HG02678 (cell line): ENCODE data around the gene RFNG.
"Not testable (repeated sequence)": the region's sequence is repeated elsewhere in the genome, so short reads cannot be mapped to it uniquely, and the experiment has no call there.

ENCODE experiments used
- ATAC-seq: cut with Tn5 transposase; IDR thresholded peaks from one replicate; pipeline ENCODE4 v1.9.1; 2021; ENCODE audit warnings: mild to moderate bottlenecking, moderate library complexity; ENCODE audit not compliant: unreplicated experiment

The RFNG gene

DNA sequence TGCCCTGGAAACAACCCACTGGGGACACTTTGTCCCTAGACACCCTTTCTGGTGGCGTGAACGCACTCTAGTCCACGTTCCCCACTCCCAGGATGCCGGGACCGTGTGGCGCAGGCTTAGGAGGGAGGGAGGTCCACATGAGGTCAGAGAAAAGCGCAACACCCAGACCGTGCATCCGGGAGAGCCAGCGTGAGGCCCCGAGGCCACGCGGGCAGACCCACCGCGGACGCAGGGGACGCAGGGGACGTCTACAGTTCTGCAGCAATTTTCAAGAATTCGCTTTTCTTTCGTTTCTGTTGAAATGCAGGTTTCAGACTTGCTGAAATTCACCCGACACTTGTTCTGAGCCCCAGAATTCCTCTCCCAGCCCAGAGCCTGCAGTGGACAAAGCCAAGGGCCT is 4.7 kb downstream of the RFNG start:
- no peak for ATAC-seq

DNA sequence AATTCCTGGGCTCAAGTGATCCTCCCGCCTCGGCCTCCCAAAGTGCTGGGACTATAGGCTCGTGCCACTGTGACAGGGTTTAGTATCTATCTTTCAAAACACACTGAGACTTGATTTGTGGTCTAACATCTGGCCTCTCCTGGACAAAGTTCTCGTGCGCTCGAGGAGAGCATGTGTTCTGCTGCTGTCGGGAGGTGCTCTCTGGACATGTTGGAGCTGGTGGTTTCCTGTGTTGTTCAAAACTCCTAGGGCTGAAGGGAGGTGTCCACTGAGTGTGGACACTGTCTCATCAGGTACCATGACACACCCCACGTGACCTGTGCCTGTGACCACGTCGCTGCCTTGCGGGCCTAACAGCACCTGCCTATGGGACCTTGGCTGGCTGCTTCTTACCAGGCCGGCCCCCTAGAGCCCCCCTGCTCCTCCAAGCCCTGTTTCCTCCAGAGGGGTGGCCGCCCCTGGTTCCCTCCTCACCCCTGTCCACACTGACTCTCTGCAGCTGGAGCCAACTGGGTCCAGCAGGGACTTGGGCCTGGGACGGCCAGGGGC is 5.6 kb downstream of the RFNG start:
- ATAC-seq = no peak

DNA sequence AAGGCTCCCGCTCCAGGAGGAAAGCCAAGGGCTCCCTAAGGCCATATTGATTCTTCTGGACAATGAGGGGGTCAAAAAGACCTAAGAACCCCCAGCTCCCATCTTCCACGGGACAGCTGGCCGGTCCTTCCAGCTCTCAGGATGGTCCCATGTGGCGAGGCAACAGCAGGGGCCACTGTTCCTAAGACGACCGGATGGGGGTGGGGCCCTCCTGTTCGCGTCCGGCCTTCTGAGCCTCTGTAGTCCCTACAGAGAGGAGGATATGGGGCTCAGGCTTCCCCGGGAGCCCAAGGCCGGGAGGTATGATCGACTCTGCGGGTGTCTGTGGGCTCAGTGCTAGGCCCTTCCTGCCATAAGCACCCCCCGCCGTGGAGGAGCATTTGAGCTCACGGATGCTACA is 8.1 kb downstream of the RFNG start:
- no peak for ATAC-seq

- no peak for ATAC-seq
Observed at GRCh38 chr17:82042649-82043048, 9.0 kb downstream of the RFNG start.

- no peak for ATAC-seq
Observed at GRCh38 chr17:82041144-82041814, 10.3 kb downstream of the RFNG start.

DNA sequence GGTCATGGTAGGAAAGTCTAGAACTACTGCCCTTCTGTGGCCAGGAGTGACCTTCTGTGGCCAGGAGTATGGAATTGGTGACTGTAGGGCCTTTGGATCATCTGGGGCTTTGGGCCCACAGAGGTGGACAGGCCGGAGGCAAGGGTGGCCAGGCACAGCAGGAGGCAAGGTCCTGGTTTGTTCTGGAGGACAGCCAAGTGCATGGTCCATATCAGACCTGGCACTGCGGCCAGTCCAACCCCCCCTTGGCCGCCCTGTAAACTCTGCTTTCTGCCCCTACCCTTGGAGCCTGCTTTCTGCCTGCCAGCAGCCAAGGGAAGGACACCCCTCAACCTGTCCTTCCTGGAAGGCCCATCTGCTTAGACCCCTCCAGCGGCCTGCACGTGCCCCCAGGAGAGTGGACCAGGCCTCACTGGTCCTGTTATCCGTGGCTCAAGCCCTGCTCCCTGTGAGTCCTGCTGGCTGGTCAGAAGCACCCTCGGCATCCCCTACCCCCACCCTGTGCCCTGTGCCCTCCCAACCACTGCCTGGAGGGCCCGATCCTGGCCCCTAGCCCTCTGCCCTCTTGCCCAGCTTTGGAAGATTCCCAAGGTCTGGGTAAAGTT is 11.8 kb downstream of the RFNG start:
- no peak for ATAC-seq

- ATAC-seq = not testable (repeated sequence)
Observed at GRCh38 chr17:82038796-82039409, 12.7 kb downstream of the RFNG start.

DNA sequence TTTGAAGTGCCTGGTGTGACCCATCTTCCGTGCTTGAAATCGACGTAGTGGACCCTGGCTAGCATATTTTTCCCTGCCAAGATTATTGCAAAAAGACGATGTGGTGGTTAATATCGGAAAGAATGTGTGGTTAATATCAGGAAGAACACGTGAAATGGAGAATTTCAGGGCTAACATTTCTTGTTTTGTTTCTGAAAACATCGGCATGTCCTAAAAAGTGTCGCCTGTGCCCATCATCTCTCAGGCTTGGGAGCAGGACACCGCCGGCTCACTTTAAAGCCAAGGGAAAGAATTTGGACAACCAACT is 13.8 kb downstream of the RFNG start:
- no peak for ATAC-seq

- peak; percentile 91 for ATAC-seq
Observed at GRCh38 chr17:82037092-82037888, 14.3 kb downstream of the RFNG start, which contains the start of gene DCXR. DCXR (minus strand) TSS chr17:82037697; CDS start chr17:82037682, 15 bp downstream.

- ATAC-seq = no peak
Observed at GRCh38 chr17:82036634-82037091, 14.9 kb downstream of the RFNG start.

- no peak for ATAC-seq
Observed at GRCh38 chr17:82035956-82036633, 15.5 kb downstream of the RFNG start.

DNA sequence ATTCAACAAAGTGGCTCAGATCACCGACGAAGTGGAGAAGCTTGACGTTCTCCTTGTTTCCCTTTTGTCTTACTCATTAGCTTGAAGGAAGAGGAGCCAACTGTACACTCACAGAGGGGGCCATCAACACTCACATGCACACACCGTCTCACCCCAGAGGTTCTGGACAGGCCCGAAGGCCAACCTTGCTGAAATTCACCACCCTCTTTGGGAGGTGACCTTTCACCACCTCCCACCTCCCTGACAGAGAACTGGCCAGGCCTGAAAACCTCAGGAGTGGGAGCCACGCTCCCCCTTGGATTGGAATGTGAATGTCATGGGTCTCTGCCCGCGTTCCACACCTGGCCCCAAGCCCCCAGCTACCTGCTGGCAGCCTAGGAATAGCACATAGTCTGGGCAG is 16.1 kb downstream of the RFNG start:
- no peak for ATAC-seq

- ATAC-seq = no peak
Observed at GRCh38 chr17:82034371-82035011, 17.1 kb downstream of the RFNG start.

DNA sequence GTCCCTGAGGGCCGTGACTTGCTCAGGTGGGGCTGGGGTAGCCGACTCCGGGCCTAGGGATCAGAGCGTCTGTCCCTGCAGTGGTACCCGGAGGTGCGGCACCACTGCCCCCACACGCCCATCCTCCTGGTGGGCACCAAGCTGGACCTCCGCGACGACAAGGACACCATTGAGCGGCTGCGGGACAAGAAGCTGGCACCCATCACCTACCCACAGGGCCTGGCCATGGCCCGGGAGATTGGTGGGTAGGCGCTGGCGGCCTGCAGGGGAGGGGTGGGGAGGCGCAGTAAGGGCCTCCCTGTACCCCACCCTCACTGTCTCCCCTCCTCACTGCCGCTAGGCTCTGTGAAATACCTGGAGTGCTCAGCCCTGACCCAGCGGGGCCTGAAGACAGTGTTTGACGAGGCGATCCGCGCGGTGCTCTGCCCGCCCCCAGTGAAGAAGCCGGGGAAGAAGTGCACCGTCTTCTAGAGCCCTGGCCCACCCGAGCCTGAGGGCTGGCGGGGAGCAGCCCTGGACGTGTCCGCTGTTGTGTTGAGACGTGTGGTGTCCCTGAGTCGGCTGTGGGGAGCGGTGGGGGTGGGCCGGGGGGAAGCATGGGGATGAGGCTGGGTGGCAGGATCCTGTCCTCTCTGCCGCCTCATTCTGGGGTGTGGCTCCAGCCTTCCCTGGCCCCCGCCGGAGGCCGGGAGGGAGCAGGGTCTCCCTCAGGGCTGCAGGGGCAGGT is 18.1 kb downstream of the RFNG start:
- ATAC-seq = no peak

- ATAC-seq = no peak
Observed at GRCh38 chr17:82031885-82032627, 19.6 kb downstream of the RFNG start.

GRCh38 chr17:82031303-82031884 is 20.2 kb downstream of the RFNG start, which contains the start of gene RAC3:
RAC3 (plus strand) TSS chr17:82031678; CDS start chr17:82031762, 84 bp downstream.
- ATAC-seq = no peak

DNA sequence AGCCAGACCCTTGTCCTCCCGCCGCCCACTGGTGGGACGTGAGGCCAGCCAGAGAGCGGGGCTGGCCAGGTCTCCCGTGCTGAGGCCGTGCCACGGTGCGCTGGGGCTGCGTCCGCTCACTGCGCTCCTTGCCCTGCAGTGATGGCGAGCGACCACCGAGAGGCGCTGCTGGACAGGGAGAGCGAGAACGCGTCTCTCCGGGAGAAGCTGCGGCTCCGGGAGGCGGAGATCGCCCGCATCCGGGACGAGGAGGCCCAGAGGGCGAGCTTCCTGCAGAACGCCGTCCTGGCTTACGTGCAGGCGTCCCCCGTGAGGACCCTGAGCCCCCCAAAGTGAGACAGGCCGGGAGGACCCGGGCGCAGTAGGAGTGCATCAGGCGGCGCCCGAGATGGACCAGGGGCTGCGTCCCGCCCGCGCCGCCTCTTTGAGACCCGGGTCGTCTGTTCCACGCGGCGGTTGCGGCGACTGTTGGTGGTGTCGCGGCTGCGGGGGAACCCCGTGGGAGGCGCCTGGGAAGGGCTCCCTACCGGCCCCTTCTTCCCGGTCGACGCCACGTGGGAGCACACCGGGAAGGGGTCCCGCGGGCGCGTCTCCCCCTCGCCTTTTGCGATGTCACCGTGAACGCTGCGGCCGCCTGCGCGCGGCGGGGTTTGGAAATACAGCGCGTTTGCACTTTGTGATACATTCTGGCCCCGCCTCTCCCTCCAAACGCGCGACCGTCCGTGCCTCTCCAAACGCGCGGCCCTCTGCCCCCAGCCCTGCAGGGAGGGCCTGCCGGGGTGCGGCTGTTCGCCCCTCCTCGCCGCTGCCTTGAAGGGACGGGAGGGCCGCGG is 20.9 kb downstream of the RFNG start:
- no peak for ATAC-seq
